ENCODE data around the gene ADD3.

Gene ADD3

DNA sequence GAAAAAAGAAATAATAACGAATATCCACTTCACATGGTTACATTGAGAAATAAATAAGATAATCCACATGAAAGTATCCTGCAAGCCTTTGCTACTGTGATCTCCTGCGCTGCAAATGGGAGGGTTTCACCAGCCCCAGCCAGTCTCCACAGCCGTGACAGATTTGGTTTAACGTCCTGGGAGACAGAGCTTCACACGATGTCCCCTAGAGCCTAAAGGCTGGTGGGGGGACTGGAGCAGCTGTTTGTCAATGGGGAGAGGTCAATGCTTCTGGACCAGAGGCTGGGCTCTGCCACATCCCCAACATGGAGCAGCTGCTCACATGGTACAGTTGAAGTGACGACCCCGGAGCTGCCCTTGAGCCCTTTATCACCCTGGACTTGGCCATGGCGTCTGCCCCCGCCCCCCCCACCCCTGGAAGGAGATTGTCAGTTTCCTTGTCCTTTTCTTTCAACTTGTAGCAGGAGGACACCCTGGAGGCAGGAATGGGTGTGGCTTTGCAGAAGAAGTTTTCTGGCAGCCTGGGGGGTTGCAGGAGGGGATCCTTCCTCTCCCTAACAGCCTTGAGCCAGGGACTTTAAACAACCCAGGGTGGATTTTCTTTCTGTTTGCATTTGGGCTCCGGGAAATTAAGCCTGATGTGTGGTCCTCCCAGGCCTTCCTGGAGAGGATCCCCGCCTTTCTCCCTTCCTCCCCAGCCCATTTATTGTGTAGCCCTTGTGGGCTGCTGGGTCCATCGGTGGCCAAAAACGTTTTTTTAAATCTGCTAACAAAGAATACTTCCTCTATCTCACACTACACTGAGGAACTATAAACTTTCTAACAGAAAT is 162.6 kb downstream of the ADD3 start:
- in situ Hi-C loops (cut with MboI; ENCODE audit: low sequenced_read_pairs), result no loop called here

- in situ Hi-C loops (cut with MboI; ENCODE audit: low sequenced_read_pairs), result no loop called here
These were observed 163.2 kb downstream of the ADD3 start for GRCh38 chr10:110171032-110171431.

DNA sequence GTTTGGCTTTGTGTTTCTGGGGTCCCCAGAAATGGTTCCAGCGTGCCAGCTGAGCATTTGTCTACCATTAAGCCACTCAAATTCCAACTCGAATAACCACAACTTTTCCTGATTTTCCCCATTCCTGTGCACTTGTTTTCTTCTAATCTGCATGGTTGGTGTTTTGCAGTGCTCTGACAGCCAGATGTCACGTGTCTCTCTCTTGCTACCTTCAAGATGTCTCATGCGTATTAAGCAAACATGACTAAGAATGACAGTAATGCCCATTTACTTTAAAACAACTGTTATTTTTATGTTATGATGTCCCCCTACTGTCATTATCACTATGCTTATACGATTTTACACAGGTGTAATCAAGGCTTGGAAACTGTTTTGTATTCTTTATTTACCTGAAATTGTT is 164.4 kb downstream of the ADD3 start:
- in situ Hi-C loops (cut with MboI; ENCODE audit: low sequenced_read_pairs), result no loop called here

- in situ Hi-C loops (cut with MboI; ENCODE audit: low sequenced_read_pairs), result no loop called here
These were observed 166.4 kb downstream of the ADD3 start for GRCh38 chr10:110174201-110174600.

DNA sequence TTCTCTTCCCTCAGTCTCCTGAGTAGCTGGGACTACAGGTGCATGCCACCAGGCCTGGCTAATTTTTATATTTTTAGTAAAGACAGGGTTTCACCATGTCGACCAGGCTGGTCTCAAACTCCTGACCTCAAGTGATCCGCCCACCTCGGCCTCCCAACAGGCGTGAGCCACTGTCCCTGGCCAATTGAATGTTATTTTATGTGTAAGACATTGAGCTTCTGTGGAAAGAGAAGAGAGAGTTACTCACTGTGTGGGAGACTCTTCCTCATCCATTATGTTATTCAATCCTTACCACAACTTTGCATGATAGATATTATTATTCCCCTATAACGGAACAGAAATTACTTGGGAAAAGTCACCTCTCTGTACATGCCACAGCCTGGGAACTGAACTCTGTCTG is 167.0 kb downstream of the ADD3 start:
- in situ Hi-C loops (cut with MboI; ENCODE audit: low sequenced_read_pairs), result no loop called here

- in situ Hi-C loops (cut with MboI; ENCODE audit: low sequenced_read_pairs), result no loop called here
These were observed 167.6 kb downstream of the ADD3 start for GRCh38 chr10:110175406-110175805.

GRCh38 chr10:110176141-110177030 is 168.6 kb downstream of the ADD3 start:
- in situ Hi-C loops (cut with MboI; ENCODE audit: low sequenced_read_pairs), result no loop called here

- in situ Hi-C loops (cut with MboI; ENCODE audit: low sequenced_read_pairs), result no loop called here
These were observed 171.4 kb downstream of the ADD3 start for GRCh38 chr10:110179220-110179619.

DNA sequence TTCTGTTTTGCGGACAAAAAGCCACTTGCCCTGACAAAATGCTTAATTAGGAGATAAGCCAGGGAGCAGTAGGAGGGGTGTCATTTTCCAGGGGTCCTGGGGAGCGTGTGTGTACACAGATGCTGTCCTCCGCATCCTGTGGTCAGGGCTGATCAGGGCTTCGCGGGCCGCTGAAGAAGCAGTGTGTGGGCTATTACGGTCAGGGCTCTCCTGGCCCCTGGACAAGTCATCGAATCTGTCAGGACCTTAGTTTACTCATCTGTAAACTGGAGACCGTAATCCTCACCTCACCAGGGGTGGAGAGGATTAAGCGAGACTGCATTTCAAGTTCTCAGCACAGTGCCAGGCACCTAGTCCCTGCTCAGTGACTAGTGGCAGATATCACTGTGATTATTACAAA is 173.7 kb downstream of the ADD3 start:
- in situ Hi-C loops (cut with MboI; ENCODE audit: low sequenced_read_pairs), result no loop called here

DNA sequence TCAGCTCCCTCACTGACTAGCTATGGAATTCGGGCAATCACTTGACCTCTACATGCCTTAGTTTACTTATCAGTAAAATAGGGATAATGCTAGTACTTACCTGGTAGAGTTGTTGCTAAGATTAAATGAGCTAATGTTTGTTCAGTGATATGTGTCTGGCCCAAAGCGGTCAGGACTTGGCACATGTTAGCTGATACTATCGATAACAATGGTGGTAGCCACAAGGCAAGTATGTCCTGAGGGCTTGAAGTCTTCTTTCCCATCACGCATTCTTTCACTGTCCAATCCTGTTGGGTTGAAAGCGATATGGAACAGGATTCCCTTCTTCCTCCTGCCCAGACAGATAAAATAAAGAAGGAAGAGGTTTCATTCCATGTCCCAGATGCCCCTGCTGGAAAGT is 174.1 kb downstream of the ADD3 start:
- in situ Hi-C loops (cut with MboI; ENCODE audit: low sequenced_read_pairs), result no loop called here

GRCh38 chr10:110184398-110184797 is 176.6 kb downstream of the ADD3 start:
- in situ Hi-C loops (cut with MboI; ENCODE audit: low sequenced_read_pairs), result no loop called here
